ENCODE measurements around the gene RARS2. TPM values are rescaled to one million over a fixed set of nuclear protein-coding genes. Genes with fewer than 3 reads are reported as not detected.

RARS2 gene
- total and polyA plus RNA-seq, 2 donors (not counting 3 experiments of a cell fraction or from before 2014, with no cell fraction given): 7.4 to 33.7 TPM

- no peaks in the 10 kb centered on the region for H3K9me1 ChIP-seq (replicated peaks; ENCODE audit: control insufficient read depth, extremely low read depth, insufficient read depth, low read length)
- CTCF ChIA-PET: interaction anchor here (0.6 kb wide), 2 partner anchors 13 to 280 kb away, joined by 3 read pairs; no protein-coding TSS in a partner anchor
- dilution Hi-C loops (cut with MboI; ENCODE audit: extremely low pct_ligation_motif_present, low sequenced_read_pairs): no loop called here
These were observed 41.0 kb upstream of the RARS2 start for GRCh38 chr6:87630746-87631145.

More at GRCh38 chr6:87630746-87631145, 41.0 kb upstream of the RARS2 start:
- H3K4me2 ChIP-seq (ENCODE audit: insufficient read depth, low read length): no peak overlapping the region
- H4K20me1 ChIP-seq (replicated peaks; ENCODE audit: control insufficient read depth, extremely low read depth, insufficient read depth, low read length): no peaks in the 10 kb centered on the region
- BruUV-seq (replicated peaks): no TSS peak
- H3K36me3 ChIP-seq (ENCODE audit: control insufficient read depth in 2 of 2, extremely low read depth in 1 of 2, insufficient read depth in 2 of 2, low read length in 2 of 2): no peaks in the 10 kb centered on the region
- no peak overlapping the region for H3K4me3 ChIP-seq (replicated peaks in 1 of 3; ENCODE audit: insufficient read depth in 1 of 3, low read depth in 1 of 3, low read length in 3 of 3)
- intact Hi-C loops (cut with micrococcal nuclease): no loop called here
- H3K9me3 ChIP-seq (replicated peaks; ENCODE audit: control insufficient read depth, insufficient read depth, low read length): no peaks in the 10 kb centered on the region
- TF ChIP-seq JUN (IDR thresholded peaks at IDR 0.05; ENCODE audit: borderline replicate concordance, insufficient read depth, insufficient read length, low read depth) (no peak), CTCF (IDR thresholded peaks at IDR 0.05; ENCODE audit: extremely low read depth in 1 of 2, insufficient read depth in 1 of 2, low read depth in 1 of 2, low read length in 2 of 2) (no peak), POLR2AphosphoS5 (IDR thresholded peaks at IDR 0.05; ENCODE audit: insufficient read depth, low read depth, low read length) (no peak), MAX (IDR thresholded peaks at IDR 0.05; ENCODE audit: insufficient read depth, insufficient read length) (no peak), GATA2 (IDR thresholded peaks at IDR 0.05; ENCODE audit: insufficient read depth, insufficient read length, low read depth, low read length) (no peak), POLR2A (IDR thresholded peaks at IDR 0.05; ENCODE audit: low read depth, low read length) (no peak), EZH2 (IDR thresholded peaks at IDR 0.05; ENCODE audit: borderline replicate concordance, low read depth, low read length, severe bottlenecking) (no peak), MYC (IDR thresholded peaks at IDR 0.05; ENCODE audit: low read depth, low read length) (no peak), FOS (IDR thresholded peaks at IDR 0.05; ENCODE audit: borderline replicate concordance, insufficient read depth, low read length) (no peak)
- POLR2A ChIA-PET: interaction anchor here (0.6 to 0.7 kb wide), 2 partner anchors 12 to 467 kb away, joined by 3 read pairs; no protein-coding TSS in a partner anchor
- H3K27me3 ChIP-seq (ENCODE audit: control insufficient read depth in 2 of 2, insufficient read depth in 2 of 2, low read length in 2 of 2): no peaks in the 10 kb centered on the region
- no peak for FAIRE-seq
- H3K79me2 ChIP-seq (ENCODE audit: control insufficient read depth, insufficient read depth, low read length): no peaks in the 10 kb centered on the region
- no peak for DNase-seq (ENCODE audit: low read depth, low spot score)
- H2AFZ ChIP-seq (ENCODE audit: low read depth, low read length): no peak overlapping the region
- H3K27ac ChIP-seq (ENCODE audit: insufficient read depth, low read depth, low read length): no peak overlapping the region
- H3K4me1 ChIP-seq (ENCODE audit: control insufficient read depth, extremely low read depth, insufficient read depth, low read length): no peaks in the 10 kb centered on the region
- no peak overlapping the region for H3K9ac ChIP-seq (replicated peaks; ENCODE audit: extremely low read depth, insufficient read depth, low read length)
